WTC11 (cell line): Measurements from ENCODE around the gene BZW2.

Experiments used
- IRF2 ChIP-seq: sonication (generic); formaldehyde crosslinking; IDR thresholded peaks from 2 replicates; pipeline ENCODE4 v1.8.0; 2022; ENCODE audit warnings: low read depth, missing genetic modification reagents, borderline replicate concordance
- USF2 ChIP-seq: sonication (generic); formaldehyde crosslinking; IDR thresholded peaks from 2 replicates; pipeline ENCODE4 v1.8.1; 2023; ENCODE audit warnings: mild to moderate bottlenecking, missing genetic modification reagents, moderate library complexity
- ZNF416 ChIP-seq: fragments of 250-450 bp; sonication (Bioruptor Pico); IDR thresholded peaks from 2 replicates; pipeline ENCODE4 v1.9.0; 2021; ENCODE audit warnings: mild to moderate bottlenecking, inconsistent platforms
- ZNF423 ChIP-seq: fragments of 250-450 bp; sonication (Bioruptor Pico); IDR thresholded peaks from 2 replicates; pipeline ENCODE4 v2.1.2; 2022; ENCODE audit warnings: mild to moderate bottlenecking, moderate library complexity
- TF ChIP-seq, protein P1 (sequence below): fragments of 200-600 bp; IDR thresholded peaks from 2 replicates; pipeline ENCODE4 v1.8.0; 2022; ENCODE audit warnings: antibody characterized with exemption
- TF ChIP-seq, protein P2 (sequence below): sonication (generic); formaldehyde crosslinking; IDR thresholded peaks from 2 replicates; pipeline ENCODE4 v1.8.1; 2023; ENCODE audit warnings: mild to moderate bottlenecking, missing genetic modification reagents

- TF ChIP-seq, protein P1, sequence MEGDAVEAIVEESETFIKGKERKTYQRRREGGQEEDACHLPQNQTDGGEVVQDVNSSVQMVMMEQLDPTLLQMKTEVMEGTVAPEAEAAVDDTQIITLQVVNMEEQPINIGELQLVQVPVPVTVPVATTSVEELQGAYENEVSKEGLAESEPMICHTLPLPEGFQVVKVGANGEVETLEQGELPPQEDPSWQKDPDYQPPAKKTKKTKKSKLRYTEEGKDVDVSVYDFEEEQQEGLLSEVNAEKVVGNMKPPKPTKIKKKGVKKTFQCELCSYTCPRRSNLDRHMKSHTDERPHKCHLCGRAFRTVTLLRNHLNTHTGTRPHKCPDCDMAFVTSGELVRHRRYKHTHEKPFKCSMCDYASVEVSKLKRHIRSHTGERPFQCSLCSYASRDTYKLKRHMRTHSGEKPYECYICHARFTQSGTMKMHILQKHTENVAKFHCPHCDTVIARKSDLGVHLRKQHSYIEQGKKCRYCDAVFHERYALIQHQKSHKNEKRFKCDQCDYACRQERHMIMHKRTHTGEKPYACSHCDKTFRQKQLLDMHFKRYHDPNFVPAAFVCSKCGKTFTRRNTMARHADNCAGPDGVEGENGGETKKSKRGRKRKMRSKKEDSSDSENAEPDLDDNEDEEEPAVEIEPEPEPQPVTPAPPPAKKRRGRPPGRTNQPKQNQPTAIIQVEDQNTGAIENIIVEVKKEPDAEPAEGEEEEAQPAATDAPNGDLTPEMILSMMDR, result no peak
- TF ChIP-seq IRF2 (CRISPR knock-in tag), result no peak
- no peak for TF ChIP-seq ZNF423 (CRISPR knock-in tag)
- no peak for TF ChIP-seq ZNF416 (CRISPR knock-in tag)
- TF ChIP-seq USF2 (CRISPR knock-in tag), result no peak
- TF ChIP-seq, protein P2, sequence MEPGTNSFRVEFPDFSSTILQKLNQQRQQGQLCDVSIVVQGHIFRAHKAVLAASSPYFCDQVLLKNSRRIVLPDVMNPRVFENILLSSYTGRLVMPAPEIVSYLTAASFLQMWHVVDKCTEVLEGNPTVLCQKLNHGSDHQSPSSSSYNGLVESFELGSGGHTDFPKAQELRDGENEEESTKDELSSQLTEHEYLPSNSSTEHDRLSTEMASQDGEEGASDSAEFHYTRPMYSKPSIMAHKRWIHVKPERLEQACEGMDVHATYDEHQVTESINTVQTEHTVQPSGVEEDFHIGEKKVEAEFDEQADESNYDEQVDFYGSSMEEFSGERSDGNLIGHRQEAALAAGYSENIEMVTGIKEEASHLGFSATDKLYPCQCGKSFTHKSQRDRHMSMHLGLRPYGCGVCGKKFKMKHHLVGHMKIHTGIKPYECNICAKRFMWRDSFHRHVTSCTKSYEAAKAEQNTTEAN (CRISPR knock-in tag), result no peak
Measured at GRCh38 chr7:16708980-16709379, 63.0 kb downstream of the BZW2 start.
